A673 (cell line): ENCODE measurements around the gene DNAAF5.

Experiments used
- CTCF ChIP-seq: fragments of 300-800, 200-600 bp; sonication (generic); conservative IDR thresholded peaks from 2 replicates; pipeline ENCODE4 v1.5.1; 2017; ENCODE audit warnings: low read depth, mild to moderate bottlenecking, antibody characterized with exemption, low read length, moderate library complexity, mixed read lengths
- EZH2 ChIP-seq: fragments of 200-600 bp; sonication (generic); IDR thresholded peaks from 2 replicates; pipeline ENCODE4 v1.6.1; 2017; ENCODE audit warnings: borderline replicate concordance, low read depth, mild to moderate bottlenecking, mixed read lengths, antibody characterized with exemption, low read length; ENCODE audit not compliant: poor library complexity, severe bottlenecking

- TF ChIP-seq EZH2 (no peak), CTCF (no peak)
Measured at GRCh38 chr7:816751-817671, 90.5 kb downstream of the DNAAF5 start.
